HEK293 (cell line): ENCODE measurements around the gene GRM5.
"Not testable (repeated sequence)": the region's sequence is repeated elsewhere in the genome, so short reads cannot be mapped to it uniquely, and the experiment has no call there.

Source experiments
- CTCF ChIA-PET: fragments of 350-600 bp; formaldehyde crosslinking; extraction: SDS; loops from one replicate; lab custom pipeline; 2021; ENCODE audit warnings: antibody characterized with exemption; lab: Yijun Ruan, JAX
- POLR2A ChIA-PET: fragments of 300-600 bp; formaldehyde crosslinking; extraction: SDS; loops from one replicate; lab custom pipeline; 2020; ENCODE audit warnings: antibody characterized with exemption, inconsistent platforms; lab: Yijun Ruan, JAX
- H3K27ac ChIP-seq: fragments of 200-500 bp; sonication (Bioruptor generic); 2 replicates; pipeline ENCODE4 v1.5.1; 2014; ENCODE audit warnings: low read depth, low read length, control low read depth, inconsistent platforms; ENCODE audit errors: extremely low read depth
- H3K36me3 ChIP-seq, 2 experiments: fragments of 200-500 bp in 1 of 2; sonication (Bioruptor generic) in 1 of 2; 1 replicate in 1 of 2; 2 replicates in 1 of 2; pipeline ENCODE4 v1.5.1; 2014 to 2017; ENCODE audit warnings: inconsistent platforms in 2 of 2, low read length in 2 of 2; ENCODE audit not compliant: control insufficient read depth in 2 of 2, insufficient read depth in 1 of 2
- H3K4me1 ChIP-seq: fragments of 200-500 bp; sonication (Bioruptor generic); 2 replicates; pipeline ENCODE4 v1.5.1; 2014; ENCODE audit warnings: mild to moderate bottlenecking, low read length, inconsistent platforms; ENCODE audit not compliant: control insufficient read depth, insufficient read depth
- H3K4me3 ChIP-seq: 2 replicates; pipeline ENCODE4 v1.5.1; 2011; ENCODE audit warnings: low read depth, mild to moderate bottlenecking, control low read depth, low read length, moderate library complexity
- H3K9me3 ChIP-seq: fragments of 200-500 bp; sonication (Bioruptor generic); 2 replicates; pipeline ENCODE4 v1.5.1; 2014; ENCODE audit warnings: low read depth, low read length, inconsistent platforms; ENCODE audit not compliant: control insufficient read depth, insufficient read depth
- BCL11B ChIP-seq: fragments of 450-650 bp; formaldehyde crosslinking; IDR thresholded peaks from 2 replicates; pipeline ENCODE4 v1.5.1; 2016; ENCODE audit warnings: low read depth, missing biosample characterization, missing genetic modification characterization
- GLIS1 ChIP-seq: fragments of 450-650 bp; formaldehyde crosslinking; IDR thresholded peaks from 2 replicates; pipeline ENCODE4 v1.5.1; 2016; ENCODE audit warnings: missing biosample characterization, missing genetic modification characterization
- HOXC10 ChIP-seq: sonication (generic); formaldehyde crosslinking; IDR thresholded peaks from 2 replicates; pipeline ENCODE4 v1.8.1; 2023; ENCODE audit warnings: mild to moderate bottlenecking, missing genetic modification reagents
- ZNF10 ChIP-seq: fragments of 450-650 bp; formaldehyde crosslinking; IDR thresholded peaks from 2 replicates; pipeline ENCODE4 v1.5.1; 2017; ENCODE audit warnings: missing biosample characterization, missing genetic modification characterization
- ZNF202 ChIP-seq: fragments of 450-650 bp; formaldehyde crosslinking; IDR thresholded peaks from 2 replicates; pipeline ENCODE4 v1.5.1; 2016; ENCODE audit warnings: missing biosample characterization, missing genetic modification characterization, borderline replicate concordance
- ZNF248 ChIP-seq: fragments of 450-650 bp; formaldehyde crosslinking; IDR thresholded peaks from 2 replicates; pipeline ENCODE4 v1.5.1; 2017; ENCODE audit warnings: missing biosample characterization, missing genetic modification characterization
- ZNF274 ChIP-seq, 2 experiments: fragments of 200-500 bp in 1 of 2; fragments of 450-650 bp in 1 of 2; sonication (Bioruptor generic) in 1 of 2; formaldehyde crosslinking in 1 of 2; IDR thresholded peaks; 2 replicates each; pipeline versions ENCODE4 v1.5.1 to v1.6.1; 2014 to 2016; ENCODE audit warnings: borderline replicate concordance in 1 of 2, inconsistent platforms in 1 of 2, low read length in 1 of 2, missing biosample characterization in 1 of 2, missing genetic modification characterization in 1 of 2
- ZNF398 ChIP-seq: fragments of 450-650 bp; formaldehyde crosslinking; IDR thresholded peaks from 2 replicates; pipeline ENCODE4 v1.5.1; 2017; ENCODE audit warnings: missing biosample characterization, missing genetic modification characterization
- ZNF404 ChIP-seq: fragments of 450-650 bp; formaldehyde crosslinking; IDR thresholded peaks from 2 replicates; pipeline ENCODE4 v1.5.1; 2017; ENCODE audit warnings: missing biosample characterization, missing genetic modification characterization
- ZNF416 ChIP-seq: fragments of 450-650 bp; formaldehyde crosslinking; IDR thresholded peaks from 2 replicates; pipeline ENCODE4 v1.5.1; 2016; ENCODE audit warnings: missing biosample characterization, missing genetic modification characterization
- ZNF426 ChIP-seq: fragments of 450-650 bp; formaldehyde crosslinking; IDR thresholded peaks from 2 replicates; pipeline ENCODE4 v1.5.1; 2017; ENCODE audit warnings: missing biosample characterization, missing genetic modification characterization, mild to moderate bottlenecking, inconsistent platforms, moderate library complexity
- ZNF48 ChIP-seq: fragments of 450-650 bp; formaldehyde crosslinking; IDR thresholded peaks from 2 replicates; pipeline ENCODE4 v1.5.1; 2016; ENCODE audit warnings: missing biosample characterization, missing genetic modification characterization
- ZNF624 ChIP-seq: fragments of 450-650 bp; formaldehyde crosslinking; IDR thresholded peaks from 2 replicates; pipeline ENCODE4 v1.5.1; 2017; ENCODE audit warnings: missing biosample characterization, missing genetic modification characterization
- ZNF677 ChIP-seq: fragments of 450-650 bp; IDR thresholded peaks from 2 replicates; pipeline ENCODE4 v1.5.0; 2018; ENCODE audit warnings: missing biosample characterization, mild to moderate bottlenecking, missing genetic modification characterization, moderate library complexity
- ZSCAN23 ChIP-seq: fragments of 450-650 bp; formaldehyde crosslinking; IDR thresholded peaks from 2 replicates; pipeline ENCODE4 v1.5.1; 2016; ENCODE audit warnings: missing biosample characterization, missing genetic modification characterization
- TF ChIP-seq, protein P1 (sequence below): fragments of 450-650 bp; formaldehyde crosslinking; IDR thresholded peaks from 2 replicates; pipeline ENCODE4 v1.5.1; 2016; ENCODE audit warnings: missing biosample characterization, missing genetic modification characterization

The GRM5 gene

DNA sequence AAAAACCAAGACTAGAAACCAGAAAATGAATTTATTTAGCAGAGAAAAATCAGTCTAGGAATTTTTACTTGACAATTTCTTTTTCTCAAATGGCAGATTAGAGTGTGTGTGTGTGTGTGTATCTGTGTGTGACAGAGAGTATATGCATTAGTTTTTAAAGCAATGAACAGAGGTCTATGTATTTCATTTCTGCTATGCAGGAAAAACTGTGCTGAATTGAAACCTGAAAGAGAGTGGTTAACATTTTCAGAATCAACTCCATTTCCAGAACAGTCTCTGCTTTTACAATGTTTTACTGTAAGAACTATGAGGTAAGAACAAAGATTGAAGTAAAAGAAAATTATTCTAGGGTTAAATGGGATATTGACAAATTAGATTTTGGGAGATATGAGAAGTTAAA is 114.8 kb downstream of the GRM5 start:
- Histone ChIP-seq H3K36me3 (no peaks in the 10 kb centered on the region), H3K4me3 (no peak overlapping the region), H3K27ac (no peak overlapping the region), H3K9me3 (no peaks in the 10 kb centered on the region), H3K4me1 (no peaks in the 10 kb centered on the region)
- ChIA-PET POLR2A (no interaction called here), CTCF (no interaction called here)
- no peak for TF ChIP-seq GLIS1 (tag by site-specific recombination)
- no peak for TF ChIP-seq ZNF426 (tag by site-specific recombination)
- no peak for TF ChIP-seq ZNF202 (tag by site-specific recombination)
- no peak for TF ChIP-seq ZNF416 (tag by site-specific recombination)
- TF ChIP-seq ZNF10 (tag by site-specific recombination), result no peak
- no peak for TF ChIP-seq ZNF677 (tag by site-specific recombination)
- no peak for TF ChIP-seq HOXC10
- no peak for TF ChIP-seq ZNF398 (tag by site-specific recombination)
- no peak for TF ChIP-seq BCL11B (tag by site-specific recombination)
- no peak for TF ChIP-seq ZNF48 (tag by site-specific recombination)
- TF ChIP-seq ZSCAN23 (tag by site-specific recombination), result no peak
- TF ChIP-seq, protein P1, sequence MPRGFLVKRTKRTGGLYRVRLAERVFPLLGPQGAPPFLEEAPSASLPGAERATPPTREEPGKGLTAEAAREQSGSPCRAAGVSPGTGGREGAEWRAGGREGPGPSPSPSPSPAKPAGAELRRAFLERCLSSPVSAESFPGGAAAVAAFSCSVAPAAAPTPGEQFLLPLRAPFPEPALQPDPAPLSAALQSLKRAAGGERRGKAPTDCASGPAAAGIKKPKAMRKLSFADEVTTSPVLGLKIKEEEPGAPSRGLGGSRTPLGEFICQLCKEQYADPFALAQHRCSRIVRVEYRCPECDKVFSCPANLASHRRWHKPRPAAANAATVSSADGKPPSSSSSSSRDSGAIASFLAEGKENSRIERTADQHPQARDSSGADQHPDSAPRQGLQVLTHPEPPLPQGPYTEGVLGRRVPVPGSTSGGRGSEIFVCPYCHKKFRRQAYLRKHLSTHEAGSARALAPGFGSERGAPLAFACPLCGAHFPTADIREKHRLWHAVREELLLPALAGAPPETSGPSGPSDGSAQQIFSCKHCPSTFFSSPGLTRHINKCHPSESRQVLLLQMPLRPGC, result no peak
- TF ChIP-seq ZNF404 (tag by site-specific recombination), result no peak
- TF ChIP-seq ZNF274 (IDR thresholded peaks at IDR 0.05; ENCODE audit: low read length), result no peak
- TF ChIP-seq ZNF274 (tag by site-specific recombination; IDR thresholded peaks at IDR 0.05; ENCODE audit: borderline replicate concordance), result no peak
- no peak for TF ChIP-seq ZNF624 (tag by site-specific recombination)
- no peak for TF ChIP-seq ZNF248 (tag by site-specific recombination)

DNA sequence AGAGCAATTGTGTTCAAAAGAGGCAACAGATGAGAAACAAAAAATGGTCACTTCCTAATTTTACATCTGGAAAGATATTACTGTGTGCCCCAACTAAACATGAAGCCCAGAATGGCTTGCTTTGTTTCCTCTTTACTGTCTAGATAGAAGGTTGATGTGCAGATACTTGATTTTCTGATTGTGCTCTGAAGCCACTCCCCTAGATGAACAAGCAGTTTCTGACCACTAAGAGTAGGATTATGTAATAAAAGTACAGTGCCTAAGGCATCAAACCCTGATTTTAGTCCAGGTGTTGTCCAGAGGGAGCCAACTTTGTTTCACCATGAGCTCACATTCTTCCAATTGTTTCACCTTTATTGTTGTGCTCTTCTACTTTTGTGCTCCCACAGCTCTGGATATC is 116.9 kb downstream of the GRM5 start:
- H3K27ac ChIP-seq, CTCF ChIA-PET, H3K4me3 ChIP-seq, H3K36me3 ChIP-seq, POLR2A ChIA-PET, H3K9me3 ChIP-seq, H3K4me1 ChIP-seq: not testable (repeated sequence)

GRCh38 chr11:88947843-88948572 is 117.8 kb downstream of the GRM5 start:
- H3K9me3 ChIP-seq, H3K27ac ChIP-seq, POLR2A ChIA-PET, H3K4me3 ChIP-seq, CTCF ChIA-PET, H3K36me3 ChIP-seq, H3K4me1 ChIP-seq: not testable (repeated sequence)

GRCh38 chr11:88929665-88930064 is 136.1 kb downstream of the GRM5 start:
- H3K27ac ChIP-seq, H3K36me3 ChIP-seq, H3K4me1 ChIP-seq, H3K4me3 ChIP-seq, H3K9me3 ChIP-seq, POLR2A ChIA-PET, CTCF ChIA-PET: not testable (repeated sequence)

- H3K4me3 ChIP-seq, H3K27ac ChIP-seq, CTCF ChIA-PET, H3K9me3 ChIP-seq, H3K4me1 ChIP-seq, H3K36me3 ChIP-seq, POLR2A ChIA-PET: not testable (repeated sequence)
Measured at GRCh38 chr11:88917065-88917464, 148.7 kb downstream of the GRM5 start.
